ENCODE results near the gene DAPP1.
"Not testable (repeated sequence)": the region's sequence is repeated elsewhere in the genome, so short reads cannot be mapped to it uniquely, and the experiment has no call there.

DAPP1 gene

DNA sequence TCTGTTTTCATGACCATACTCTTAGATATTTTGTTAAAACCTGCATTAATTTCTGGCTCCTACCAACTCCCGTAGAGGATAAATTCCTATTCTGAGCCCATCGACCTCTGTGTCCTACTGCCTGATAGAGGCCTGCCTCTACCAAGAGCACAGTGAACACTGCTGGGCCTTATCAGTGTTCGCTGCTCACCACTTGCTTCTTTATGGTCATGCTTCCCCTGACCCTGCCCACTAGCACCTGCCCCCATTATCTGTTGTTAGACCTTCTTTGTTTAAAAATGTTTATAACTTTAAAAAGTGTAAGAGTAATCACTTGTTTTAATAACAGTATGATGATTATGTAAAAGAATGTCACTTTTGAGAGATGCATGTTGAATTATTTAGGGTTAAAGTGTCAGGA lies 6.1 kb downstream of the DAPP1 start:
- Histone ChIP-seq H3K9me3 (ENCODE audit: control insufficient read depth in 1 of 2, low read length in 2 of 2) (no peaks in the 10 kb centered on the region), H3K36me3 (ENCODE audit: control insufficient read depth in 1 of 2, insufficient read depth in 2 of 2, low read length in 2 of 2) (no peaks in the 10 kb centered on the region), H3K9ac (ENCODE audit: low read depth in 1 of 2, low read length in 2 of 2) (no peak overlapping the region), H3K27me3 (ENCODE audit: control insufficient read depth in 1 of 2, insufficient read depth in 2 of 2, low read length in 2 of 2) (no peaks in the 10 kb centered on the region), H3K27ac (ENCODE audit: low read depth, low read length) (no peak overlapping the region), H3K4me3 (ENCODE audit: low read depth in 1 of 2, low read length in 2 of 2) (no peak overlapping the region), H3K4me1 (ENCODE audit: control insufficient read depth in 1 of 2, insufficient read depth in 2 of 2, low read length in 2 of 2) (peaks cover 6 to 8% of the 10 kb centered on the region in 2 donors)

DNA sequence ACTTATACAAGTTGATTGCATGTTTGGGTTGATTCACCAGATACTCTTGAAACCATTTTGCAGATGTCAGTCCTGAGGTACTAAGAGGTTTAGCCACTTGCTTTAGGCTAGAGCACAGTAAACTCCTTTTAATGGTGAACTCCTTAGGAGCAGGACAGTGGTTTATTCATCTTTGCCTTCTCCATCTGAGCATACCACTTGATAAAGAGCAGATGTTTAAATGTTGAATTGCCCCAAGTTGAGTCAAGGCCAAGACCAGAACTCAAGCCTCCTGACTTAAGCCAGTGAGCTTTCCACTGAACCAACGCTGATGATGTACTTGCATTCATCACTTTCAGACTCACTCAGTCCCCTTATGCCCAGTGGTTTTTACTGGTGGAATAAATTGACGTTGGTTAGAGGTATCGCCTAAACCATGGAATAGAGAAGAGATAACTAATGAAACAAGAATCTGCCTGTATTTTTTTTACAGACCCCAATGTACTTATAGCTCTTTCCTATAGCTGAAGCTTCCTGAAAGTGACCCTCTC lies 7.5 kb downstream of the DAPP1 start:
- peaks cover 6% of the 10 kb centered on the region in 2 donors for H3K4me1 ChIP-seq (ENCODE audit: control insufficient read depth in 1 of 2, insufficient read depth in 2 of 2, low read length in 2 of 2)
- no peak overlapping the region for H3K4me3 ChIP-seq (ENCODE audit: low read depth in 1 of 2, low read length in 2 of 2)
- H3K27me3 ChIP-seq (ENCODE audit: control insufficient read depth in 1 of 2, insufficient read depth in 2 of 2, low read length in 2 of 2) = no peaks in the 10 kb centered on the region
- no peak overlapping the region for H3K27ac ChIP-seq (ENCODE audit: low read depth, low read length)
- H3K9ac ChIP-seq (ENCODE audit: low read depth in 1 of 2, low read length in 2 of 2) = no peak overlapping the region
- H3K36me3 ChIP-seq (ENCODE audit: control insufficient read depth in 1 of 2, insufficient read depth in 2 of 2, low read length in 2 of 2) = no peaks in the 10 kb centered on the region
- H3K9me3 ChIP-seq (ENCODE audit: control insufficient read depth in 1 of 2, low read length in 2 of 2) = no peaks in the 10 kb centered on the region

DNA sequence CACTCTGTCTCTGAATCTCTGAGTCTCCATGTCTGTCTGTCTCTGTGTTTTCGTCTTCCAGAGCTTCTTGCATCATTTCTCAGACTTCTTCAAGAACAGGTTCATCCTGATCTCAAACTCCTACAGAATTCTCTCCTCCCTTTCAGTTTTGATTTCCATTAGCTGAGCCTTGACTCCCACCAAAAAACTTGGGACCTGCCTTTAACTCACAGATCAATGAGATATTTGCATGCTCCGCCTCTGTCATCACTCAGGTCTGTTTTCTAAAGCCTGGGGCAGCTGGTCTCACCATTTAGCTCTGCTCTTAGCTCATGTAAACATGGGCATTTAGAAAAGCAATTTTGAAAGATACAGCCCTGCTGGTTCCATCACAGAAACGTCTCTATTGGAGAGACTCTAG lies 8.6 kb downstream of the DAPP1 start:
- H3K4me3 ChIP-seq (ENCODE audit: low read depth in 1 of 2, low read length in 2 of 2) = no peak overlapping the region
- H3K9ac ChIP-seq (ENCODE audit: low read depth in 1 of 2, low read length in 2 of 2) = no peak overlapping the region
- no peak overlapping the region for H3K27ac ChIP-seq (ENCODE audit: low read depth, low read length)
- peaks cover 6% of the 10 kb centered on the region in 2 donors for H3K4me1 ChIP-seq (ENCODE audit: control insufficient read depth in 1 of 2, insufficient read depth in 2 of 2, low read length in 2 of 2)
- H3K9me3 ChIP-seq (ENCODE audit: control insufficient read depth in 1 of 2, low read length in 2 of 2) = no peaks in the 10 kb centered on the region
- H3K27me3 ChIP-seq (ENCODE audit: control insufficient read depth in 1 of 2, insufficient read depth in 2 of 2, low read length in 2 of 2) = no peaks in the 10 kb centered on the region
- H3K36me3 ChIP-seq (ENCODE audit: control insufficient read depth in 1 of 2, insufficient read depth in 2 of 2, low read length in 2 of 2) = no peaks in the 10 kb centered on the region

DNA sequence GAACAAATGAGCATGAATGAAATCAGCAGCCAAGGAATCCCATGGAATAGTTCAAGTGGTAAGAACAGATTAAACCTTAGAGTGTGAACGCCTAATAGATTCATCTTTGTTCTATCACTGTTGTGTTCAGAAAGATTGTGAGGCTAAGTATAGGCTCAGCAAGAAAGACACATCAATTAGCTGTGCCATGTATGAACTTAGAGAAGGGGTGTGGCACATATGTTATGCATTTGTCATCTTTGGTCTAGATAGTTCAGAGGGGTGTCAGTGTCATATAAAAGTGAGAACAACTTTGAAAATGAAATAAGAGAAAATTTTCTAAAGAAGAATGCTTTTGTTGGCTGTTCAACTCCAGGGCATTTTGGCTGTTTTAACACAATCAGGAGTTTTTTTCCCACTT lies 9.4 kb downstream of the DAPP1 start:
- Histone ChIP-seq H3K27ac (ENCODE audit: low read depth, low read length) (no peak overlapping the region), H3K4me3 (ENCODE audit: low read depth in 1 of 2, low read length in 2 of 2) (no peak overlapping the region), H3K9me3 (ENCODE audit: control insufficient read depth in 1 of 2, low read length in 2 of 2) (no peaks in the 10 kb centered on the region), H3K27me3 (ENCODE audit: control insufficient read depth in 1 of 2, insufficient read depth in 2 of 2, low read length in 2 of 2) (no peaks in the 10 kb centered on the region), H3K9ac (ENCODE audit: low read depth in 1 of 2, low read length in 2 of 2) (no peak overlapping the region), H3K4me1 (ENCODE audit: control insufficient read depth in 1 of 2, insufficient read depth in 2 of 2, low read length in 2 of 2) (peaks cover 4 to 6% of the 10 kb centered on the region in 2 donors), H3K36me3 (ENCODE audit: control insufficient read depth in 1 of 2, insufficient read depth in 2 of 2, low read length in 2 of 2) (no peaks in the 10 kb centered on the region)

DNA sequence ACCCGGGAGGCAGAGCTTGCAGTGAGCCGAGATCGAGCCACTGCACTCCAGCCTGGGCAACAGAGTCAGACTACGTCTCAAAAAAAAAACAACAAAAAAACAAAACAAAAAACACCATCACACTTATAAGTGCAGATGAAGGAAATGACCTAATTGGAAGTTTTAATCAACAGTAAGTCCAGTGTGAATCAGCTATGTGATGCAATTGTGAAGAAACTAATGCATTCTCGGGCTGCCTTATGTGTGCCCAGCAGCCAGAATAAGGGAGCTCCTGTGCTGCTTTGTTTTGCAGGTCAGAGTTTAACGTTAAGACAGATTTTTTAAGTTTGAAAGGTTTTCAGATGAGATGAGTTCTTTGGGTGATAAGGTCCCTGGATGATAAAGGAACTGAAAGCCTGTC lies 10.8 kb downstream of the DAPP1 start:
- H3K9me3 ChIP-seq (ENCODE audit: control insufficient read depth in 1 of 2, low read length in 2 of 2) = no peaks in the 10 kb centered on the region
- no peak overlapping the region for H3K9ac ChIP-seq (ENCODE audit: low read depth in 1 of 2, low read length in 2 of 2)
- no peak overlapping the region for H3K4me3 ChIP-seq (ENCODE audit: low read depth in 1 of 2, low read length in 2 of 2)
- peaks cover 0 to under 1% of the 10 kb centered on the region in 2 donors for H3K4me1 ChIP-seq (ENCODE audit: control insufficient read depth in 1 of 2, insufficient read depth in 2 of 2, low read length in 2 of 2)
- no peaks in the 10 kb centered on the region for H3K36me3 ChIP-seq (ENCODE audit: control insufficient read depth in 1 of 2, insufficient read depth in 2 of 2, low read length in 2 of 2)
- no peaks in the 10 kb centered on the region for H3K27me3 ChIP-seq (ENCODE audit: control insufficient read depth in 1 of 2, insufficient read depth in 2 of 2, low read length in 2 of 2)
- H3K27ac ChIP-seq (ENCODE audit: low read depth, low read length) = no peak overlapping the region

DNA sequence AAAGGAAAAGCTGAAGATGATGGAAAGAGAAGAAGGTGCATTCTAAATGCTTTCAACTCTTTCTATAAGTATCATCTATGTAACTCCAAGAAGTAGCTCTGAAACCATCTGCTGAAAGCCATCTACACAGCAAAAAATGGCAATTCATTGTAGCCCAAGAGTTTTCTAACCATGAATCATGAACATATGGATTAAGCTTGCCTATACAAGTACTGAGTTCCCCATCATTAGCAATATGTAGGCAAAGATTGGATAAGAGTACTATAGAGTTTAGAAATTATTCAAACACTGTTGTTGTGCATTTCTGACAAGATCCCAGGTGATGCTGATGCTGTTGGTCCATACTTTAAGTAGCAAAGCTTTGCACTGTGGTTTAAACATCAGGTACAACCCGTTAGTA lies 11.2 kb downstream of the DAPP1 start:
- no peaks in the 10 kb centered on the region for H3K36me3 ChIP-seq (ENCODE audit: control insufficient read depth in 1 of 2, insufficient read depth in 2 of 2, low read length in 2 of 2)
- no peaks in the 10 kb centered on the region for H3K4me1 ChIP-seq (ENCODE audit: control insufficient read depth in 1 of 2, insufficient read depth in 2 of 2, low read length in 2 of 2)
- no peak overlapping the region for H3K4me3 ChIP-seq (ENCODE audit: low read depth in 1 of 2, low read length in 2 of 2)
- no peak overlapping the region for H3K27ac ChIP-seq (ENCODE audit: low read depth, low read length)
- H3K27me3 ChIP-seq (ENCODE audit: control insufficient read depth in 1 of 2, insufficient read depth in 2 of 2, low read length in 2 of 2) = no peaks in the 10 kb centered on the region
- no peak overlapping the region for H3K9ac ChIP-seq (ENCODE audit: low read depth in 1 of 2, low read length in 2 of 2)
- H3K9me3 ChIP-seq (ENCODE audit: control insufficient read depth in 1 of 2, low read length in 2 of 2) = no peaks in the 10 kb centered on the region

DNA sequence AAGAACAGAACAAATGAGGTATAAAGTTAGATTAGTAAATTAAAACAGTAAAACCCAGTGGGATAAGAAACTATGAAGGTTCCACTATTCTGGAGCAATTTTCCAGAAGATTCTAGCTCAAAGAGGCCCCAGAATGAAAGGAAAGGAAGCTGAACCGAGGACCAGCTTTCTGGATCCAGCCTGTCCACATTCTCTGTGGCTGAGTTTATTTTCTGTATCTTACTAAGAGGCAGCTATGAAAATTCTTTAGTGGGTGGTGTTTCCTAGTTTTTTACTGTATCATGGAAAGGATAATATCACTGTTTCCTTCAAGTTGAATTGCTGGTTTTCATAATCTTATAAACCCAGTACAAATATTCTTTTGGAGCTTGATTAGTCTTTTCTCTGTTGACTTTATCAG lies 11.8 kb downstream of the DAPP1 start:
- H3K4me1 ChIP-seq (ENCODE audit: control insufficient read depth in 1 of 2, insufficient read depth in 2 of 2, low read length in 2 of 2) = no peaks in the 10 kb centered on the region
- no peaks in the 10 kb centered on the region for H3K36me3 ChIP-seq (ENCODE audit: control insufficient read depth in 1 of 2, insufficient read depth in 2 of 2, low read length in 2 of 2)
- no peaks in the 10 kb centered on the region for H3K9me3 ChIP-seq (ENCODE audit: control insufficient read depth in 1 of 2, low read length in 2 of 2)

DNA sequence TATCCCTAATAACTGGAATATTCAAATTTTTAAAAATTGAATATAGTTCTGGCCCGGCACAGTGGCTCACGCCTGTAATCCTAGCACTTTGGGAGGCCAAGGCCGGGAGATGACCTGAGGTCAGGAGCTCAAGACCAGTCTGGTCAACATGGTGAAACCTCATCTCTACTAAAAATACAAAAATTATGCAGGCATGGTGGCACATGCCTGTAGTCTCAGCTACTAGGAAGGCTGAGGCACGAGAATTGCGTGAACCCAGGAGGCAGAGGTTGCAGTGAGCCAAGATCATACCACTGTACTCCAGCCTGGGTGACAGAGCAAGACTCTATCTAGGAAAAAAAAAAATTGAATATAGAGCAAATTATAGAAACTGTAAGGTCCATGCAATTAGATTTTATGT lies 13.4 kb downstream of the DAPP1 start:
- H3K27me3 ChIP-seq (ENCODE audit: control insufficient read depth in 1 of 2, insufficient read depth in 2 of 2, low read length in 2 of 2); H3K9ac ChIP-seq (ENCODE audit: low read depth in 1 of 2, low read length in 2 of 2); H3K36me3 ChIP-seq (ENCODE audit: control insufficient read depth in 1 of 2, insufficient read depth in 2 of 2, low read length in 2 of 2); H3K4me1 ChIP-seq (ENCODE audit: control insufficient read depth in 1 of 2, insufficient read depth in 2 of 2, low read length in 2 of 2); H3K27ac ChIP-seq (ENCODE audit: low read depth, low read length); H3K4me3 ChIP-seq (ENCODE audit: low read depth in 1 of 2, low read length in 2 of 2); H3K9me3 ChIP-seq (ENCODE audit: control insufficient read depth in 1 of 2, low read length in 2 of 2): not testable (repeated sequence)

More for the DNA sequence above, 11.8 kb downstream of the DAPP1 start:
- Histone ChIP-seq H3K27me3 (ENCODE audit: control insufficient read depth in 1 of 2, insufficient read depth in 2 of 2, low read length in 2 of 2) (no peaks in the 10 kb centered on the region), H3K27ac (ENCODE audit: low read depth, low read length) (no peak overlapping the region), H3K4me3 (ENCODE audit: low read depth in 1 of 2, low read length in 2 of 2) (no peak overlapping the region), H3K9ac (ENCODE audit: low read depth in 1 of 2, low read length in 2 of 2) (no peak overlapping the region)

DNA sequence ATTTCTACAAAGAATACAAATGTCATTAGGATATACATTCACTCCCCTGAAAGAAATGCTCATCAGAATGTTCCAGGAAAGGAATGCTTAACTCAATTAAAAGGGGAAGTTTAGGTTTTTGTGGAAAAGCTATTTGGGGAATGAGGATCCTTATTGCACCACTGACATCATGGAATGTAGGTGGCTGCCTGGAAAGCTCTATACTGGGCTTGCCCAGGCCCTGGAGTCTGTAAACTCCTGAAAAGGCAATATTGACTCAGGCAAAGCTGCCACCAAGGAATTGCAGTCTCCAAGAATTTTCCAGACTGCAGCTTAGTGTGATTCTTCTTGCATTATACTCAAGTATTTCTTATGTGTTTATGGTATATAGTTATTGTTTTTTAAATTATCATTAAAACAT lies 15.7 kb downstream of the DAPP1 start:
- Histone ChIP-seq H3K9me3 (ENCODE audit: control insufficient read depth in 1 of 2, low read length in 2 of 2) (no peaks in the 10 kb centered on the region), H3K36me3 (ENCODE audit: control insufficient read depth in 1 of 2, insufficient read depth in 2 of 2, low read length in 2 of 2) (no peaks in the 10 kb centered on the region), H3K4me1 (ENCODE audit: control insufficient read depth in 1 of 2, insufficient read depth in 2 of 2, low read length in 2 of 2) (no peaks in the 10 kb centered on the region), H3K9ac (ENCODE audit: low read depth in 1 of 2, low read length in 2 of 2) (no peak overlapping the region), H3K4me3 (ENCODE audit: low read depth in 1 of 2, low read length in 2 of 2) (no peak overlapping the region), H3K27ac (ENCODE audit: low read depth, low read length) (no peak overlapping the region), H3K27me3 (ENCODE audit: control insufficient read depth in 1 of 2, insufficient read depth in 2 of 2, low read length in 2 of 2) (no peaks in the 10 kb centered on the region)

DNA sequence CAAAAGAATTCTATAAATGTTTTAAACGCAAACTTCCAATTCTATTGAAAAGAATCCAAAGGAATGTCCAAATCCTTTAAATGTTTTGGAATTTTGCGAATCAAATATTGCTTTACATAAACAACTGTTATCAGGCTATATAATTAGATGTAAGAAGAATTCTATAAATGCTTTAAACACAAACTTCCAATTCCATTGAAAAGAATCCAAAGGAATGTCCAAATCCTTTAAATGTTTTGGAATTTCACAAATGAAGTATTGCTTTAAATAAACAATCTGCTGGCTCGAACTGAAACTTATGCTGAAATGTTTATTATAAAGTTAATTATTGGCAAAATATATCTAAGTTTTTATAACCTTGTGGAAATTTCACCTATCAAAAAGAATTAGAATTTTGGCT lies 16.1 kb downstream of the DAPP1 start:
- no peaks in the 10 kb centered on the region for H3K9me3 ChIP-seq (ENCODE audit: control insufficient read depth in 1 of 2, low read length in 2 of 2)
- no peaks in the 10 kb centered on the region for H3K4me1 ChIP-seq (ENCODE audit: control insufficient read depth in 1 of 2, insufficient read depth in 2 of 2, low read length in 2 of 2)
- no peak overlapping the region for H3K9ac ChIP-seq (ENCODE audit: low read depth in 1 of 2, low read length in 2 of 2)
- H3K4me3 ChIP-seq (ENCODE audit: low read depth in 1 of 2, low read length in 2 of 2) = no peak overlapping the region
- no peak overlapping the region for H3K27ac ChIP-seq (ENCODE audit: low read depth, low read length)
- no peaks in the 10 kb centered on the region for H3K27me3 ChIP-seq (ENCODE audit: control insufficient read depth in 1 of 2, insufficient read depth in 2 of 2, low read length in 2 of 2)
- H3K36me3 ChIP-seq (ENCODE audit: control insufficient read depth in 1 of 2, insufficient read depth in 2 of 2, low read length in 2 of 2) = no peaks in the 10 kb centered on the region

DNA sequence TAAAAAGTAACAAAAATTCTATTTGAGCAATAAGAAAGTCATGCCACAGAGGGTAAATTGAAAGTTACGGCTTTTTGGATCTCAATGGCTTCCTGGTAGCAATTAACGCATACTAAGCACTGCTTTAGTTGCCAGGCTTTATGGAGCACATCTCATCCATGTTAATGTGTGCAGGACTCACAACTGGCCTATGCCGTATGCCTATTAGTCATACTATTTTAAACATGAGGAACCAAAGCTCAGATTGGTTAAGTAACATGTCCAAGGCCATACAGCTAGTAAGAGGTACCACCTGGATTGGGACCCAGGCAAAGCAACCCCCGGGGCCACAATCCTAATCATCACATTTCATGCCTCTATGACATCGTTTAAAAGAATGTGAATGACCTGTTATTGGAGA lies 17.1 kb downstream of the DAPP1 start:
- Histone ChIP-seq H3K4me1 (ENCODE audit: control insufficient read depth in 1 of 2, insufficient read depth in 2 of 2, low read length in 2 of 2) (no peaks in the 10 kb centered on the region), H3K4me3 (ENCODE audit: low read depth in 1 of 2, low read length in 2 of 2) (no peak overlapping the region), H3K9me3 (ENCODE audit: control insufficient read depth in 1 of 2, low read length in 2 of 2) (no peaks in the 10 kb centered on the region), H3K27ac (ENCODE audit: low read depth, low read length) (no peak overlapping the region), H3K36me3 (ENCODE audit: control insufficient read depth in 1 of 2, insufficient read depth in 2 of 2, low read length in 2 of 2) (no peaks in the 10 kb centered on the region), H3K27me3 (ENCODE audit: control insufficient read depth in 1 of 2, insufficient read depth in 2 of 2, low read length in 2 of 2) (no peaks in the 10 kb centered on the region), H3K9ac (ENCODE audit: low read depth in 1 of 2, low read length in 2 of 2) (no peak overlapping the region)
